Measurements from ENCODE around the gene ZNF331.

ZNF331 gene

DNA sequence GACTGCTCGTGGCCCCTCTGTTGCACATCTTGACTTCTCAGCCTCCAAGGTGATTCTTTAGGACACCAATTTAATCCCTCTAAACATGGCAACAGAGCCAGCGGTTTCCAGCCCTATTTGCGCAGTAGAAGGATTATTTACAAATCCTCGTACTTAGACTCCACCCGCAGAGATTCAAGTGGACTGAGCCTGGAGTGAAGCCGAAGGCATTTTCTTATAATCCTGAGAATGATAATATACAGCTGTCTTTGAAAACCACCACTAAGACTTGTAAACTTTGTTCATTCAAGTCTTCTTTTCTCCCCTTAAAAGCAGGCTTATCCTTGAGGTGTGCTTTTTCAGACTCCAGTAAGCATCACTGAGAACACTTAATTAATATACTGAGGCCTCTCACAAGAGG is 89.0 kb downstream of the ZNF331 start:
- DNase-seq (ENCODE audit: low read depth, low spot score) = no peak
